ENCODE measurements around the gene ARHGAP19.

- TF ChIP-seq CTCF (conservative IDR thresholded peaks at IDR 0.05 in 1 of 2, IDR thresholded peaks at IDR 0.05 in 1 of 2; ENCODE audit: extremely low read depth in 1 of 2, insufficient read depth in 1 of 2, low read depth in 1 of 2, low read length in 2 of 2) = no peak
- TF ChIP-seq EZH2 (IDR thresholded peaks at IDR 0.05; ENCODE audit: borderline replicate concordance, low read length) = no peak
Observed at GRCh38 chr10:97173036-97173435, 119.4 kb downstream of the ARHGAP19 start.
